ENCODE data around the gene TMPRSS9.
"Not testable (repeated sequence)": the region's sequence is repeated elsewhere in the genome, so short reads cannot be mapped to it uniquely, and the experiment has no call there.

The TMPRSS9 gene

DNA sequence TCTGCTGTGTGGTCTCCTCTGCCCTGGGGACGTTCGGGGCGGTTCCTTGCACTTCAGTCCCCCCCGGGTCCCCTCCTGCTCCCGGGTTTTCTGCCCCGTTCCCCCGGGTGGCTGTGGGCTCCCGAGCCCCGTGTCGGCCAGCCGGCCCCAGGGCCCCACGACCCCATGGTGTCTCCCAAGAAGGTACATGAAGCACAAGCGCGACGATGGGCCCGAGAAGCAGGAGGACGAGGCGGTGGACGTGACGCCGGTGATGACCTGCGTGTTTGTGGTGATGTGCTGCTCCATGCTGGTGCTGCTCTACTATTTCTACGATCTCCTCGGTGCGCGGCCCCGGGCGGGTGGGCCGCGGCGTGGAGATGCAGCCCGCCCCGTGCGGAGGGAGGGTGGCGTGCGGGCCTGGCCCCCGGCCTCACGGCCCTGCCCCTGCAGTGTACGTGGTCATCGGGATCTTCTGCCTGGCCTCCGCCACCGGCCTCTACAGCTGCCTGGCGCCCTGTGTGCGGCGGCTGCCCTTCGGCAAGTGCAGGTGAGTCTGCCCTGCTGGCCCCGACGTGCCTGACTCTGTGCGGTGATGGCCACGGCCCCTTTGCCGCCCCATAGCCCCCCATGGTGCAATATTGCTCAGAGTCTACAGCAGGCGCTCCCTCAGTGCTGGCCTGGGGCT lies 20.3 kb upstream of the TMPRSS9 start:
- H3K4me3 ChIP-seq (ENCODE audit: low read length) = no peak overlapping the region
- no peak for DNase-seq (ENCODE audit: low read depth, low spot score)

DNA sequence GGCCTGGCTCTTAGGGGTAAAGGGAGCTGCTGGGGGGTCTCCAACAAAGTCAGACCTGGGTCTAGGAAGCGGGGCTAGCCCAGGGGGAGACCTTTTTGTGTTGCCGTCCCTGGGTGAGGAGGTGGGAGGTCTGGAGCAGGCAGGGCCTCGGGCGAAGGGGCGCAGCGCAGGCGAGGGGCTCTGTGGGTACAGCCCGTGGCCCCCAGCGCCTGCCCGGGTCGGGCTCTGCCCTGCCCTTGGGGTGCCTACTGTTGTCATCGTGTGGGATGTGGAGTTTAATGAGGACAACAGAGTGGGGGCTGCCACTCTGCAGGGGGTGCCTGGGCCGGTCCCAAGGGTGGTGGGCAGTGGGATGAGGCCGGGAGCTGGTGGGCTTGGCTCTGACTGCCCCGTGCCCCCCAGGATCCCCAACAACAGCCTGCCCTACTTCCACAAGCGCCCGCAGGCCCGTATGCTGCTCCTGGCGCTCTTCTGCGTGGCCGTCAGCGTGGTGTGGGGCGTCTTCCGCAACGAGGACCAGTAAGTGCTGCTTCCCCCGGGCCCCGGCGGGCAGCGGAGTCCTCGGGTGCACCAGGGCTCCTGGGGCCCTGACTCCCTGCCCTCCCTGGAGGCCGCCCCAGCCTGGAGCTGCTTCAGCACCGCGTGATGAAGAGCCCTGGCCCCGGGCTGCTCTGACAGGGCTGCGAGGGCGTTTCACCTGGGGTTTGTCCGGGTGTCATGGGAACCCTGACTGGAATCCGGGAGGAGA lies 19.4 kb upstream of the TMPRSS9 start:
- no peak for DNase-seq (ENCODE audit: low read depth, low spot score)
- no peak overlapping the region for H3K4me3 ChIP-seq (ENCODE audit: low read length)

DNA sequence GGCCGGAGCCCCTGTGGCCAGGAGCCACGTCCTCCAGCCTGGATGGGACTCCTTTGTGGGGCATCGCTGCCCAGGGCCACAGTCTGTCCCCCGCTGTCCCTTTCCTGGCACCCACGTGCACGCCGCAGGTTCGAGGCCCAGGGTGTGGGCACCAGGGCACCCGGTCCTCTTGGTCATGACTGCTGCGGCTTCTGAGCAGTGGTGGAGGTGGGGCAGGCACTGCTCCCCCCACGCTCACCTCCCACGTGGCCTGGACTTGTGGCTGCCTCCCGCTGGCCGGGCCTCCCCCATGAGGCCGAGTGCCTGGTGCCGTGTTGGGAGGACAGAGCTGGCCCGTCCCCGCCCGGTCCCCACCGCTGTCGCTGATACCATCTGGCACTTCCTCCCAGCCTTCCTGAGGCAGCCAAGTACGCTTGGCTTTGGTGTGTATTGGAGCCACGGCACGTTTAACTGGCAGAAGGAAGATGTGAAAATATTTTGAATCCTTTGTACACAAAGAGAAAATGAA lies 18.8 kb upstream of the TMPRSS9 start:
- no peak for DNase-seq (ENCODE audit: low read depth, low spot score)
- H3K4me3 ChIP-seq (ENCODE audit: low read length) = no peak overlapping the region

DNA sequence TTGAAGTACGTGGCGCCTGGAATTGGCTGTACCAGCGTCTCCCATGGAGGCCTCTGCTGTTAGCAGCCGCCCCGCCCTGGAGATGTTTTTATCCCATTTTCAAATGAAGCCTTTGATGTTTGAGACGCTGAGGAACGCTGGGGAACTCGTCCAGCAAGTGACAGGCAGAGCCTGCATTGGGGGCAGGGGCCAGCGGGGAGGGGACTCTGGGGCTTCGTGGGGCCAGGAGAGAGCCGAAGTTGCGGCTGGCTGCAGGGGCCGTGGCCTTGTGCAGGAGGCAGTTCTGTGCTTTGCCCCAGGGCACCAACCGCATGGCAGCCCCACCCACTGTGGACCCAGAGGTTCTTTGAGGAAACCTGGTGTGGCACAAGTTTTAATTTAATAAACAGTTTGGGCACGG lies 18.1 kb upstream of the TMPRSS9 start:
- no peak overlapping the region for H3K4me3 ChIP-seq (ENCODE audit: low read length)
- no peak for DNase-seq (ENCODE audit: low read depth, low spot score)

DNA sequence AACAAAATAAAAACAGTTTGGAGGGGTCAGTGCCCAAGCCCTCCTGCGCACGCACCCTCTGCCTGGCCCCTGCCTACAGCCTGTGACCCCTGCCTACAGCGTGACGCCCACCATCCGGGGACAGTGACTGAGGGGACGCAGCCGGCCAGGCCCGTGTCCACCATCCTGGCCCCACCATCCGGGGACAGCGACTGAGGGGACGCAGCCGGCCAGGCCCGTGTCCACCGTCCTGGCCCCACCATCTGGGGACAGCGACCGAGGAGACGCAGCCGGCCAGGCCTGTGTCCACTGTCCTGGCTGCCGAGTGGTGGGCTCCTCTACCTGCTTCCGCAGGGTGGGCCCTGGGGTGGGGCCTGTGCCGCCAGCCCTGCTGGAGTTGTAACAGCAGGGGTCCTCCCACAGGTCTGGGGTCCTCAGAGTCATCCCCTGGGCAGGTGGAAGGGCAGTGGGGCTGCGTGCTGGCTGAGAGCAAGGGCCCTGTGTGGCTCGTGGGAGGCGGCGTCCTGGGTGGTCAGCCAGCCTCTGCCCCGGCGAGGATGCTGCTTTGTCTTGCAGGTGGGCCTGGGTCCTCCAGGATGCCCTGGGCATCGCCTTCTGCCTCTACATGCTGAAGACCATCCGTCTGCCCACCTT lies 17.3 kb upstream of the TMPRSS9 start:
- no peak overlapping the region for H3K4me3 ChIP-seq (ENCODE audit: low read length)
- DNase-seq (ENCODE audit: low read depth, low spot score) = no peak

DNA sequence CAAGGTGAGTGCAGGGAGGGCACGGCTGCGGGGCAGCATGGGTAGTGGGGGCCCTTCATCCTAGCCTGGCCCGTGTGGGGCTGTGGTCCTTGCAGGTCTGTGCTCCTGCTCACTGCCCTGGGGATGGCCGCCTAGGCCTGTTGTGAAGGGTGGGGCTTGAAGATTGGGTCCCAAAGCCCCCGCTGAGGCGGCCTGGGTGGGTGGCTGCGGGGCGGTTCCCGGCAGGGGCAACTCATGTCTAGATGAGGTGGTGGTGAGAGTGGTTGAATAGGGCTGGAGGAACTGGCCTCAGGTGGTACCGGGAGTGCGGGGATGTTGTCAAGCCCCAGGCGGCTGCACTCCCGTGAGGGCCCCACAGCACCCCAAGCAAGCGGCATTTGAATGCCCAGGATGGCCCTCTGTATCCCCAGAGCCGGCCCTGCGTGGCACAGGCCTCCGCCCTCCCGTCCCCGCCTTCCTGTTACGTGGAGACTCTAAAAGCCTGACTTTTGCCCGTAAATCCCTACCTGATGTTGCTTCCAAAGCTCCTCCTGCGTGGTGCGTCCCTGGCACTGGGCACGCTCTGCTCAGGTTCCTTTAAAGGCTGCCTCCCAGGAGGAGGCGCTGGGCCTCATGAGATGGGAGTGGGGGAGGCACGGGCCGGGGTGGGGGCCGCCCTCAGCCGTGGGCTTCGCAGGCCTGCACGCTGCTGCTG lies 16.6 kb upstream of the TMPRSS9 start:
- DNase-seq (ENCODE audit: low read depth, low spot score) = no peak
- H3K4me3 ChIP-seq (ENCODE audit: low read length) = no peak overlapping the region

DNA sequence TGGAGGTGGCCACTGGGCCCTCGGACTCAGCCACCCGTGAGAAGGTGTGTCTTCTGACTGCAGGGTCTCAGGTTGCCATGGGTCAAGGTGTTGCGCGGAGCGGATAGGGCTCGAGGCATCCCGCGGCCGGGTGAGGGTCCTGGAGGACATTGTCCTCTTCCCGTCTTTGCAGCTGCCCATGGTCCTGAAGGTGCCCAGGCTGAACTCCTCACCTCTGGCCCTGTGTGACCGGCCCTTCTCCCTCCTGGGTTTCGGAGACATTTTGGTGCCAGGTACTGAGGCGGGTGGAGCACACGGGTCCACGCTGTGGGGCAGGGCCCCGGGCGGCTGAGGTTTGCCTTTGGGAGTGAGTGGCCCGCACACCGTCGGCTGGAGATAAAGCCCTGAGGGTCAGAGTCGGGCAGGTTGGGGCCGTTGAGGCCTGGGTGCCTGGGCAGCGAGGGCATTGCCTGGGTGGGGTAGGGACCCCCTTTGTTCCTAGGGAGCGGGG lies 15.6 kb upstream of the TMPRSS9 start:
- DNase-seq (ENCODE audit: low read depth, low spot score) = no peak
- no peak overlapping the region for H3K4me3 ChIP-seq (ENCODE audit: low read length)

DNA sequence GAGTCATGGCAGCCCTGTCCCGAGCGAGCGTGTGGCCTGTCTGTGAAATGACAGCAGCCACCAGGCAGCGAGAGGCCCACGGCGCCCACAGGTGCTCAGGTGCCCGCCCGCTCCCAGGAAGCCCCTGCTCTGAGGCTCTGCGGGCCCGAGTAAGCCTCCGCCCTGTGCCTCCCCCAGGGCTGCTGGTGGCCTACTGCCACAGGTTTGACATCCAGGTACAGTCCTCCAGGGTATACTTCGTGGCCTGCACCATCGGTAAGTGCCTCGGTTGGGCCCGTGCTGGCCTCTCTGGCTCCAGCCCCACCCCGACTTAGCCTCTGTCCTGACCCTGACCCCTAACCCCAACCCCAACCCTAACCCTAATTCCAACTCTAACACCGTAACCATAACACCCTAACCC lies 15.0 kb upstream of the TMPRSS9 start:
- DNase-seq (ENCODE audit: low read depth, low spot score) = no peak
- no peak overlapping the region for H3K4me3 ChIP-seq (ENCODE audit: low read length)

DNA sequence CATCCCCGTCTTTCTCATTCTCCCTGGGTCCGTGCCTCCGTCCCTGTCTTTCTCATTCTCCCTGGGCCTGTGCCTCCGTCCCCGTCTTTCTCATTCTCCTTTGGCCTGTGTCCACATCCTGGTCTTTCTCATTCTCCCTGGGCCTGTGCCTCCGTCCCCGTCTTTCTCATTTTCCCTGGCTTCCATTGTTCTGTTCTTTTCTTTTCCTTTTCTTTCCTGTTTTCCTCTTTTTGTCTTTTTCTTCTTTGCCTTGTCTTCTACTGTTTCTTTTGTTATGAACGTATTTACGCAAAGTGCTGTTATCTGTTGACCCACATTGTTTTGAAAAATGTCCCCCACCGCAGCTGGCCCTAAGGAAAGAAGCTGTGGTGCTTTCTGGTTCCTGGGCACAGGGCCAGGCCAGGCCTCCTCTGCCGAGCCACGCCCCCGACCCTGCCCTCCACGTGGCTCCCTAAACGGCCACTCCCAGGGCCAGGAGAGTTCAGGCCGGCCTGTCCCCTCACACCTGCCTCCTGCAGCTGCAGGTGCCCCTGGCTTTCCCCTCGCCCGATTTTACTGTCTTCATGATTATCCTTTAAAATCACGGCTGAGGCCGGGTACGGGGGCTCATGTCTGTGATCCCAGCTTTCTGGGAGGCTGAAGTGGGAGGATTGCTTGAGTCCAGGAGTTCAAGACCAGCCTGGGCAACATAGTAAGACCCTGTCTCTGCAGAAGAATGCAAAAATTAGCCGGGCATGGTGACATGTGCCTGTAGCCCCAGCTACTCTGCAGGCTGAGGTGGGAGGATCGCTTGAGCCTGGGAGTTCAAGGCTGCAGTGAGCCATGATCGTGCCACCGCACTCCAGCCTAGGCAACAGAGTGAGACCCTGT lies 14.0 kb upstream of the TMPRSS9 start:
- DNase-seq (ENCODE audit: low read depth, low spot score) = no peak
- H3K4me3 ChIP-seq (ENCODE audit: low read length) = no peak overlapping the region

DNA sequence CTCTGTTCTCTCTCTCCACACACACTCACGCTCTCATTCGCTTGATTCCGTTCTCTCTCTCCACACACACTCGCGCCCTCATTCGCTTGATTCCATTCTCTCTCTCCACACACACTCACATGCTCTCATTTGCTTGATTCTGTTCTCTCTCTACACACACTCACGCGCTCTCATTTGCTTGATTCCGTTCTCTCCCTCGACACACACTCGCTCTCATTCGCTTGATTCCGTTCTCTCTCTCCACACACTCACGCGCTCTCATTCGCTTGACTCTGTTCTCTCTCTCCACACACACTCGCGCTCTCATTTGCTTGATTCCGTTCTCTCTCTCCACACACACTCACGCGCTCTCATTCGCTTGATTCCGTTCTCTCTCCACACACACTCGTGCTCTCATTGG lies 10.2 kb upstream of the TMPRSS9 start:
- H3K4me3 ChIP-seq (ENCODE audit: low read length); DNase-seq (ENCODE audit: low read depth, low spot score): not testable (repeated sequence)

DNA sequence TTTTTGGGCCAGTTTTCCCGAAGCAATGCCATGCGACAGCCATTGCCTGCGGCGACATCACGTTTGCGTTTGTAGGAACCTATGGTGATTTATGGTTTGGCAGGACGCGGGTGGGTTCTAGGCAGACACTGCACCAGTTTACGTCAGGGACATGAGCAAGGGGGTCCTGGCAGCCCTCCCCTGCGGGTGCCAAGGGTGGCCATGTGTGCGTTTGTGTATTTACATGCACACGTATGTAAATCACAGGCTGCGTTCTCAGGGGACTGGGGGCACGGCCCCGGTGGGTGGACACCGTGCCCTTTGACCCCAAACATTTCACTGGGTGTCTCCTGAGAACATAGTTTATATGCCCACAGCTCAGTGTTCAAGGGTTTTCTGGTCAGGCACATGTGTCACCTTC lies 9.4 kb upstream of the TMPRSS9 start:
- no peak for DNase-seq (ENCODE audit: low read depth, low spot score)
- H3K4me3 ChIP-seq (ENCODE audit: low read length) = no peak overlapping the region

DNA sequence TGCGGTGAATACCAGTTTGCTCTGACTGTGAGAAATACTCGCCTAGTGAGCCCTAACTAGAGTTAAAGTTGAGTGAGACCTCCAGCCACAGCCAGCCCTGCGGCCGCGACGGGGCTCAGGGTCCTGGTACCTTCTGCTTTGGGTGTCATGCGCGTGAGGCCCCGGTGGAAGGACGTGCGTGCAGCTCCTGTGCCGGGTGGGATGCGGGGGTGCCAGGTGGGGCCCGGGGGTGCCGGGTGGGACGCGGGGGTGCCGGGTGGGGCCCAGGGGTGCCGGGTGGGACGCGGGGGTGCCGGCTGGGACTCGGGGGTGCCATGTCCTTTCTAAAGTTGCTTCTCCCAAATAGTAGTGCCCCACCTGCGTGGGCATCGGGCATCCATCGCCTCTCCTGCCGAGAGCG lies 8.5 kb upstream of the TMPRSS9 start:
- no peak overlapping the region for H3K4me3 ChIP-seq (ENCODE audit: low read length)
- no peak for DNase-seq (ENCODE audit: low read depth, low spot score)

DNA sequence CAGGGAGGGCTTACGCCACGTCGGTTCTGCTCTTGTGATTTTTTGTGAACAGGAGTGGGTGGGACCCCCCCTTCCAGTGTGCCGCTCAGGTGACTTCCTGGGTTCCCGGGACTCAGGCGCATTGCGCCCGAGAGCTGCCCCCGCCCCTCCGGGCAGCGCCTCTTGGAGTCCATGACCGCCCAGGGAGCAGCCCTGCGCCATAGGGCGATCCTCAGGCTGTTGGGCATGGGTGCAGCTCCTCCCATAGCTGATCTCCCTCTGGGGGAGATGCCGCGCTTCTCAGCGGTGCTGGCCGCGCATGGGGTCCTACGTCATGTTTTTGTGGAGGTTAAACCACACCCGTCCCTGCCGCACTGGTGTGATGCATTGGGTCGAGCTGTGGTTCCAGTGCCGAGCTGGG lies 7.9 kb upstream of the TMPRSS9 start:
- H3K4me3 ChIP-seq (ENCODE audit: low read length) = no peak overlapping the region
- no peak for DNase-seq (ENCODE audit: low read depth, low spot score)

DNA sequence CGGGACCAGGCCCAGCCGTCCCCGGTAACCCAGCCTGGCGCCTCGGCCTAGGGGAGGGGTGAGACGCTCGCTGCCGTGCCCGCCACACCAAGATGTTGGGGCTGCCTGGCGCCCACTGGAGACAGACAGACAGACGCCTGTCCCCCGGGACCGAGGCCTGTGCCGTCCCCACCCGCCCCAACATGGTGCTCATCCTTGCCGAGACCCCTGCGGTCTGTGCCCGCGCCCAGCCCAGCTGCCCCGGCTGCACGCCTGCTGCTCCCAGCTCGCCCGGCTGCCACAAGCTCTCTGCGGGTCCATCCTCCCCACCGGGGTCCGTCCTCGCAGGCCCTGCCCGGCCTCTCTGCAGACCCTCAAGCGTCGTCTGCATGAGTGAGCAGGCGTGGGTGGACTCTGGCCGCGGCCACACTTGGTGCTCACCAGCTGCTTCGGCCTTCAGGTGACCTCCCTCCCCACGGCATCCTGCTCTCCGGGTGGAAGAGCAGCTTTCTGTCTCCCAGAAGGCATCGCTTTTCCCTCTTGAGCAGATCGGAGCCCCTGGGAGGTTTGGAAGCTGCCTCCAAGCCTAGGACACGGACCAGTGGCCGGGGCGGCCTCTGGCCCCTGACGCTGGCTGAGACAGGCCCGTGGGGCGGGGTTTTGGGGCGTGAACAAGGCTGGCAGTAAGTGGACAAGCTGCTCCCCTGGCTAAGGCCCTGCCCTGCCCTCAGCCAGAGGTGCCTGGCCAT lies 6.7 kb upstream of the TMPRSS9 start:
- no peak for DNase-seq (ENCODE audit: low read depth, low spot score)
- no peak overlapping the region for H3K4me3 ChIP-seq (ENCODE audit: low read length)

DNA sequence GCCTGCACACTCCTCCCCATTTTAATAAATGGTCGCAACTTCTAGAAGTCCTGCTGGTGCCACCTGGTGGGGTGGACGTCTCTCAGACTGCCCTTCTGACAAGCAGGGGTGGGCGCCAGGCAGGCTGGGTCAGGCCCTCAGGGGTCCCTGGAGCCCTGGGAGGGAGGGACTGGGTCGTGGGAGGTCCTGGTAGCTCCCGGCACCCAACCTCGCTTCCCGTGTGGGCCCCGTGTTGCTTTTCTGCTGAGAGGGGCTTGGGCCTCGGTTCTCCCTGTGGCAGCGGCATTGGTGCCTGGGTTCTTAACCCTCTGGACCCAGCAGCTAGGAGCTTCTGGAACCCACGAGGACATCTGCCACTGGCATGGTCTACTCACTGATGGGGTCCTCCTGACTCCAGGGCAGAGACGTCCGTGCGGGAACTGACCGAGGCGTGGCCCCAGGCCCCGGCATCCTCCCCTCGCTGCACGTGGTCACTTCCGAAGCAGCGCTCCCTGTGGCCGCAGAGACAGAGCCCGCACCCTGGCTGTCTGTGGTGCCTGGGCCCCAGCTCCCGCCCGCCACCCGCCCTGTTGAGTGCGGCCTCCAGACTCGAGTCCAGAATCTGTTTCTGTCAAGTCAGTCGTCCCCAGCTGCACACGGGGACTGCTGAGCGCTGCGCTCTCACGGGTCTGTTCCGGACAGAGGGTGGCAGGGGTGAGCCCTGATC lies 6.0 kb upstream of the TMPRSS9 start:
- no peak overlapping the region for H3K4me3 ChIP-seq (ENCODE audit: low read length)
- DNase-seq (ENCODE audit: low read depth, low spot score) = no peak

DNA sequence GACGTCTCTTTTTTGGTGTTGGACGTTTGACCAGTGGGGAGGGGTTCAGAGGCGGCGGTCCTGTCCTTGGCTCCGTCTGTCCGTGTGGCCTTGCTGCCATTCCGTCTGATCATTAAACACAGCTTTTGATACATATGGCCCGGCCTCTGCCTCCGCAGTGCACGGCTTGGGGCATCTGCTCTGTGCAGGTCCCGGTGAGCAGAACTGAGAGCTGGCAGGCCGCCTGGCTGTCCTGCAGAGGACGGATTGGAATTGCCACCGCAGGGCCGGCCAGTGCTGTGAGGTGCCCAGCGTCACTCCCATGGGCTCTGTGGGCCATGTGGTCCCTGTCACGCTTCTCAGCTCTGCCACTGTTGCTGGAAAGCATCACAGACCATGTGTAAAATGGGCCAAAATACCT lies 5.4 kb upstream of the TMPRSS9 start:
- no peak for DNase-seq (ENCODE audit: low read depth, low spot score)
- H3K4me3 ChIP-seq (ENCODE audit: low read length) = no peak overlapping the region

DNA sequence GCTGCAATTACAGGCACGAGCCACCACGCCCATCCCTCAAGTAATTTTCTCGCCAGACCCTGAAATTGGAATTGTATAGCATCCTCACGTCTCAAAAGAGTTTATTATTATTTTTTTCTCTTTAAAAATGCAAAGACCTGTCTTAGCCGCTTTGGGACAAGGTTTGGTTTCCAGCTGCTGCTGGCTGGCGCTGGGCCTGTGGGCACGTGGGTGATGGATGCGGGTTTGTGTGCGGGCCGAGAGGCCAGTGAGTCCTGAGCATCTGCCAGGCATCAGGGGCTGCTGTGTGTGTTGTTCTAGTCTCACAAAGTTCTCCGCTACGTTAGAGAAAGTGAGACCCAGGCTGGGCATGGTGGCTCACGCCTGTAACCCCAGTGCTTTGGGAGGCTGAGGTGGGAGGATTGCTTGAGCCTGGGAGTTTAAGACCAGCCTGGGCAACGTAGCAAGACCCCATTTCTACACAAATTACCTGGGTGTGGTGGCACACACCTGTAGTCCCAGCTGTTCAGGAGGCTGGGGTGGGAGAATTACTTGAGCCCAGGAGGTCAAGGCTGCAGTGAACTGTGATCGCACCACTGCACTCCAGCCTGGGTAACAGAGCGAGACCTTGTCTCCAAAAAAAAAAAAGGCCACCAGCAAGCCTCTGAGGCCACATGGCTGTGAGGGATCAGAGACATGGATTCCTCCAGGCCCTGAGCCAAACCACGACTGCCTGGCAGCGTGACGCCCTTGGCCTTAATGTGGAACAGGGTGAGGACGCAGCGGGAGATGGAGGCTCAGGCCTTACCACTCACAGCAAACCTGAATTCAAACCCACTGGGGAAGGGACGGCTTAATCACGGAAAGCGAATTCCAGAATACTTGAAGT lies 4.7 kb upstream of the TMPRSS9 start:
- DNase-seq (ENCODE audit: low read depth, low spot score) = no peak
- H3K4me3 ChIP-seq (ENCODE audit: low read length) = no peak overlapping the region
